ENCODE measurements around the gene TRPM6. TPM values are rescaled to one million over a fixed set of nuclear protein-coding genes. Genes with fewer than 3 reads are reported as not detected.

Gene TRPM6
- total RNA-seq, 1 donor from 2014 or later = 0.07 TPM

- DNase-seq (ENCODE audit: low read depth, low spot score) = no peak
Observed at GRCh38 chr9:74721696-74722660, 165.7 kb downstream of the TRPM6 start.

- no peak for DNase-seq (ENCODE audit: low read depth, low spot score)
Observed at GRCh38 chr9:74719306-74719705, 168.4 kb downstream of the TRPM6 start.

GRCh38 chr9:74718709-74719108, 169.0 kb downstream of the TRPM6 start:
- DNase-seq (ENCODE audit: low read depth, low spot score) = no peak

GRCh38 chr9:74711341-74711740, 176.4 kb downstream of the TRPM6 start:
- no peak for DNase-seq (ENCODE audit: low read depth, low spot score)

- DNase-seq (ENCODE audit: low read depth, low spot score) = no peak
Observed at GRCh38 chr9:74697535-74697934, 190.2 kb downstream of the TRPM6 start.

- no peak for DNase-seq (ENCODE audit: low read depth, low spot score)
Observed at GRCh38 chr9:74696520-74696919, 191.2 kb downstream of the TRPM6 start.

GRCh38 chr9:74691058-74691457, 196.7 kb downstream of the TRPM6 start:
- no peak for DNase-seq (ENCODE audit: low read depth, low spot score)

GRCh38 chr9:74683322-74683721, 204.4 kb downstream of the TRPM6 start:
- DNase-seq (ENCODE audit: low read depth, low spot score) = no peak

- no peak for DNase-seq (ENCODE audit: low read depth, low spot score)
Observed at GRCh38 chr9:74681906-74682305, 205.8 kb downstream of the TRPM6 start.

GRCh38 chr9:74674077-74674476, 213.6 kb downstream of the TRPM6 start:
- DNase-seq (ENCODE audit: low read depth, low spot score) = no peak

Other genes starting within 250 kb of the TRPM6 start
- gene C9orf40, start 65.0 kb upstream of the TRPM6 start, total RNA-seq = 3.0 and 4.8 TPM in 2 replicates
- 24.0 and 33.9 TPM in 2 replicates for gene CARNMT1, start 140.4 kb upstream of the TRPM6 start, total RNA-seq
- 21.8 and 32.9 TPM in 2 replicates for gene NMRK1, start 200.2 kb upstream of the TRPM6 start, total RNA-seq
- gene OSTF1, start 200.6 kb upstream of the TRPM6 start, total RNA-seq = 105 and 122 TPM in 2 replicates

Data from pulmonary artery endothelial cell (primary cell).